ENCODE data around the gene CSNK2A3. TPM values are rescaled to one million over a fixed set of nuclear protein-coding genes. Genes with fewer than 3 reads are reported as not detected.

CSNK2A3 gene
- total RNA-seq, 1 donor from 2014 or later = 4.3 TPM

DNA sequence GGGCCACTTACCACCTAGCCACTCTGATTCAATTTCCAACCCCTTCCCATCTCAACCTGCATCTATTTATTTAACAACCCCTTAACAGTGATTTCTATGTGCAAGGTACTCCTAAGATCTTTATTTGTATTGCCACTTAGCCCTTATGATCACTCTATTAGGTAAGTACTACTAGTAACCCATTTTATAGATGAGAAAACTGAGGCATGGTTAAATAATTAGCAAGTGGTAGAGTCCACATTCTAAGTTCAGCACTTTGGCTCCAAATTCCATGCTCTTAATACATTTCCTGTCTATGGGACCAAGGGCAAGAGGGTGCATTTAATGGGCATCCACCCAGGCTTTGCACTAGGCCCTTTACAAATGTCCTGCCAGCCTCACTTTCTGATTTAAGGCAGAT lies 38.1 kb upstream of the CSNK2A3 start:
- no peaks in the 10 kb centered on the region for H3K9me3 Mint-ChIP-seq (ENCODE audit: unreplicated experiment)
- peaks cover 5% of the 10 kb centered on the region for H3K4me1 Mint-ChIP-seq (ENCODE audit: unreplicated experiment)
- TF ChIP-seq CTCF (IDR thresholded peaks at IDR 0.05; ENCODE audit: unreplicated experiment) = no peak
- H3K27me3 Mint-ChIP-seq (ENCODE audit: unreplicated experiment) = peaks cover 4% of the 10 kb centered on the region
- H3K27ac Mint-ChIP-seq (ENCODE audit: unreplicated experiment) = no peak overlapping the region
- H3K4me3 Mint-ChIP-seq (ENCODE audit: unreplicated experiment) = no peak overlapping the region
- no peak for DNase-seq (ENCODE audit: low spot score)
- H3K36me3 Mint-ChIP-seq (ENCODE audit: low read depth, unreplicated experiment) = peaks cover 12% of the 10 kb centered on the region

DNA sequence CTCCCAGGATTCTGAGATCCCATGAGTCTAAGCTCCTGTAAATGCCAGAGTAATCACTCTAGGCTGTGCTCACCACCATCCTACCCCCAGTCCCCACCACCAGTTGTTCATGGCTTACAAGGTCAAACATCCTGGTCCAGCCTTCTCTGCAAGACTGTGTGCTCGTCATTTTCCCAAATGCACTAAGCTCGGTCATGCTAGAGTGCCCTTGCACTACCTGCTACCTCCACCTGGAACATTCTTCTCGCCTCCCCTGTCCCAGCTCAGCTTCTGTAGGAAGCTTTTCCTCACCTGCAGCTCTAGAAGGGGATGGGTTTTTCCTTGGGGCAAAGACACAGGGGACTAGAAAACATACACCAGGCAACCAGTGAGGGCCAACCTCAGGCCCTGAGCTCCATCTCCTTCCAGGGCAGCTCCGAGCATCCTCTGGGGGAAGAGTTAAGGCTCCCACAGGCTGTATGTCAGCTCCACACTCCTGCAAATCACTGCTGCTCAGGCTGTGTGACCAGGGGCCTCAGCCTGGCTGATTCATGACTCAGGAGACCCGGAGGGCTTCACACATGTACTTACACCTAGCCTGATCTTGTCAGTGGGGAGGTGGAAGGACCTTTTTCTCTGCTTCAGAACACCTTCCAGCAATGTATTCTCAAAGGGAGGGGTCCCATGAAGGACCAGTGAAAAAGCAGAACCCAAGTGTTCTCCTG lies 37.2 kb upstream of the CSNK2A3 start:
- H3K4me3 Mint-ChIP-seq (ENCODE audit: unreplicated experiment) = peak overlapping the region; percentile 26
- H3K27me3 Mint-ChIP-seq (ENCODE audit: unreplicated experiment) = peaks cover 4% of the 10 kb centered on the region
- no peak overlapping the region for H3K27ac Mint-ChIP-seq (ENCODE audit: unreplicated experiment)
- no peaks in the 10 kb centered on the region for H3K9me3 Mint-ChIP-seq (ENCODE audit: unreplicated experiment)
- TF ChIP-seq CTCF (IDR thresholded peaks at IDR 0.05; ENCODE audit: unreplicated experiment) = no peak
- DNase-seq (ENCODE audit: low spot score) = no peak
- H3K36me3 Mint-ChIP-seq (ENCODE audit: low read depth, unreplicated experiment) = peaks cover 10% of the 10 kb centered on the region
- peaks cover 3% of the 10 kb centered on the region for H3K4me1 Mint-ChIP-seq (ENCODE audit: unreplicated experiment)

GRCh38 chr11:11389238-11389637 lies 36.2 kb upstream of the CSNK2A3 start:
- Mint-ChIP-seq H3K4me3 (ENCODE audit: unreplicated experiment) (no peak overlapping the region), H3K9me3 (ENCODE audit: unreplicated experiment) (no peaks in the 10 kb centered on the region), H3K27ac (ENCODE audit: unreplicated experiment) (no peak overlapping the region), H3K27me3 (ENCODE audit: unreplicated experiment) (peaks cover 4% of the 10 kb centered on the region), H3K4me1 (ENCODE audit: unreplicated experiment) (peaks cover 3% of the 10 kb centered on the region), H3K36me3 (ENCODE audit: low read depth, unreplicated experiment) (peaks cover 9% of the 10 kb centered on the region)
- no peak for DNase-seq (ENCODE audit: low spot score)
- no peak for TF ChIP-seq CTCF (IDR thresholded peaks at IDR 0.05; ENCODE audit: unreplicated experiment)

DNA sequence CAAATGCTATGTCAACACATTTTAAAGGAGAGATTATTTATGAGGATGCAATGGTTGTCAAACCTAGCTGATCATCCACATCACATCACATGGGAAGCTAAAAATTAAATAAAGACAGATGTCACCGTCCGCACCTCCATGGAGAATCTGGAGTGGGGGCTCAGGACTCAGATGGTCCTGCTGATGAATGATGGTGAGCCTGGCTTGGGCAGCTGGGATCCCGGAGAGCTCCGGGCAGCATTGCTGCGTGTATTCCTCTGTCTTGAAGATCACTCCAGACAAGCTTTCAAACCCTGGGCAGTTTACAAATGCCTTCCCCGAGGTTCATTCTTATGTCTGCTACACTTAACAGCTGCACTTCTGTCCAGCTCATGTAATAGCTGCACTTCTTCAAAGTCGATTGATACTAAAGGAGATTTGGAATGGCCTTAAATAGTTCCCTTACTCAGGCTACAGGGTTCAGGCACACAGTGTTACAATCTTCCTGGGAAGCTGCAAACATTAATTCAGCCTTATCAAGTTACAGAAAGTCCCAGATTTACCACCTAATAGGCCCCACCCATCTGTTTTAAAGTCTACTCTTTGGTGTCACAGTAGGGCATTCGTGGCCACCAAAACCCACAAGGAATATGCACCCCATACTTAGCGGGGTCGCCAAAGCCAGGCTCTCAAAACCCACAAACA lies 34.7 kb upstream of the CSNK2A3 start:
- Mint-ChIP-seq H3K9me3 (ENCODE audit: unreplicated experiment) (no peaks in the 10 kb centered on the region), H3K27ac (ENCODE audit: unreplicated experiment) (no peak overlapping the region), H3K4me3 (ENCODE audit: unreplicated experiment) (no peak overlapping the region), H3K27me3 (ENCODE audit: unreplicated experiment) (peaks cover 6% of the 10 kb centered on the region), H3K36me3 (ENCODE audit: low read depth, unreplicated experiment) (peaks cover 12% of the 10 kb centered on the region), H3K4me1 (ENCODE audit: unreplicated experiment) (peaks cover 3% of the 10 kb centered on the region)
- no peak for DNase-seq (ENCODE audit: low spot score)
- no peak for TF ChIP-seq CTCF (IDR thresholded peaks at IDR 0.05; ENCODE audit: unreplicated experiment)

- peaks cover 16% of the 10 kb centered on the region for H3K36me3 Mint-ChIP-seq (ENCODE audit: low read depth, unreplicated experiment)
- peaks cover 6% of the 10 kb centered on the region for H3K27me3 Mint-ChIP-seq (ENCODE audit: unreplicated experiment)
- H3K4me1 Mint-ChIP-seq (ENCODE audit: unreplicated experiment) = peaks cover 3% of the 10 kb centered on the region
- TF ChIP-seq CTCF (IDR thresholded peaks at IDR 0.05; ENCODE audit: unreplicated experiment) = no peak
- no peak overlapping the region for H3K27ac Mint-ChIP-seq (ENCODE audit: unreplicated experiment)
- no peak for DNase-seq (ENCODE audit: low spot score)
- H3K9me3 Mint-ChIP-seq (ENCODE audit: unreplicated experiment) = no peaks in the 10 kb centered on the region
- no peak overlapping the region for H3K4me3 Mint-ChIP-seq (ENCODE audit: unreplicated experiment)
Measured at GRCh38 chr11:11387207-11387606, 34.2 kb upstream of the CSNK2A3 start.

Data from endothelial cell (in vitro differentiated cells).